Colonic mucosa (tissue), 4 donors: Measurements from ENCODE around the gene ZNF497. TPM values are rescaled to one million over a fixed set of nuclear protein-coding genes. Genes with fewer than 3 reads are reported as not detected.
A peak's percentile ranks its signal among the peaks of the same experiment; 100 is the strongest.

Source experiments
- DNase-seq: peaks from one replicate; pipeline ENCODE4 v3.0.0-alpha.2; 2020
- H3K27ac ChIP-seq: fragments of 200-600 bp; one replicate; pipeline ENCODE4 v1.8.0; 2021
- H3K27me3 ChIP-seq: fragments of 200-600 bp; one replicate; pipeline ENCODE4 v1.8.0; 2021
- H3K36me3 ChIP-seq: fragments of 200-600 bp; one replicate; pipeline ENCODE4 v1.8.0; 2021
- H3K4me1 ChIP-seq: fragments of 200-600 bp; one replicate; pipeline ENCODE4 v1.8.0; 2021; ENCODE audit warnings: mild to moderate bottlenecking
- H3K4me3 ChIP-seq: fragments of 200-600 bp; one replicate; pipeline ENCODE4 v1.8.0; 2021
- H3K9ac ChIP-seq, 2 donors: one replicate each; pipeline ENCODE4 v1.7.0; 2013; ENCODE audit warnings: control low read depth in 2 of 2, low read depth in 2 of 2, low read length in 2 of 2
- H3K9me3 ChIP-seq: fragments of 200-600 bp; one replicate; pipeline ENCODE4 v1.8.0; 2021
- intact Hi-C: fragments of 100-400 bp; cut with DNase I; formaldehyde crosslinking; loops from one replicate; pipeline ENCODE4 v1.14.1; 2022
- total RNA-seq, 2 donors: library from RNA; stranded (reverse); fragmentation: NEBNext Ultra II Directional in 1 of 2; extraction: Animal tissue kit (Norgen Biotek cat#: 25700) in 1 of 2; gene quantifications; one replicate each; pipeline ENCODE4 v1.2.1, GENCODE V29; 2021
- TF ChIP-seq, protein P1 (sequence below): fragments of 200-600 bp; IDR thresholded peaks from one replicate; pipeline ENCODE4 v1.8.0; 2022; ENCODE audit warnings: antibody characterized with exemption, mild to moderate bottlenecking
- donor health status: healthy.
- donor health status: DM: no; HTN: no; CAD: no.
- donor health status: DM: no; HTN: no; CAD: no.

The ZNF497 gene
- total RNA-seq, 2 donors from 2014 or later = 0.98 to 1.9 TPM

DNA sequence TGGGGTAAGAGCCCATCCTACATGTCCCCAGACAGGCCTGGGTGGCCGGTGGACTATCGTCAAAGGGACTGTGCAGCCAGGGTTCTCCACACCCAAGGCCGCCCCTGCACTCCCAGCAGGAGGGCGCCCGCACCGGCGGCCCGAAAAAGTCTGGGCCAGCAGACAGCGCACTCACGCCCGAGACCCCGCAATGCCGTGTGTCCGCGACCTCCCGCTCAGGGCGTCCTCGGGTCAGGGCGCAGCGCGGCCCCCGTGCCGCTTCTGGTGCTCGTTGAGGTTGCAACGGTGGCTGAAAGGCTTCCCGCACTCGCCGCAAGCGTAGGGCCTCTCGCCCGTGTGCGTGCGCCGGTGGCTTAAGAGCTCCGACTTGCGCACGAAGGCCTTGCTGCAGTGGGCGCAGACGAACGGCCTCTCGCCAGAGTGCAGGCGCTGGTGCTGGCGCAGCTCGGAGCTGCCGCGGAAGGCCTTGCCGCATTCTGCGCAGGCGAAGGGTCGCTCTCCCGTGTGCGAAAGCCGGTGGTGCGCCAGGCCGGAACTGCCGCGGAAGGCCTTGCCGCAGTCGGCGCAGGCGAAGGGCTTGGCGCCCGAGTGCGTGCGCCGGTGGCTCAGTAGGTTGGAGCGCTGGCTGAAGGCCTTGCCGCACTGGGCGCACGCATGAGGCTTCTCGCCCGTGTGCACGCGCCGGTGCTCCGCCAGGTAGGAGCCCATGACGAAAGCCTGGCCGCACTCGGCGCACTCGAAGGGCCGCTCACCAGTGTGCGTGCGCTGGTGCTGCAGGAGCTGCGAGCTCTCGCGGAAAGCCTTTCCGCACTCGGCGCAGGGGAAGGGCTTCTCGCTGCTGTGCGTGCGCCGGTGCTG is 6.4 kb downstream of the ZNF497 start:
- Histone ChIP-seq H3K4me1 (no peaks in the 10 kb centered on the region), H3K27ac (no peak overlapping the region), H3K27me3 (peaks cover 5% of the 10 kb centered on the region), H3K9me3 (no peaks in the 10 kb centered on the region), H3K4me3 (peak overlapping the region; percentile 15), H3K36me3 (no peaks in the 10 kb centered on the region), H3K9ac (peak overlapping the region in 1 of 2 donors; percentile 14)
- no peak for DNase-seq
- TF ChIP-seq, protein P1, sequence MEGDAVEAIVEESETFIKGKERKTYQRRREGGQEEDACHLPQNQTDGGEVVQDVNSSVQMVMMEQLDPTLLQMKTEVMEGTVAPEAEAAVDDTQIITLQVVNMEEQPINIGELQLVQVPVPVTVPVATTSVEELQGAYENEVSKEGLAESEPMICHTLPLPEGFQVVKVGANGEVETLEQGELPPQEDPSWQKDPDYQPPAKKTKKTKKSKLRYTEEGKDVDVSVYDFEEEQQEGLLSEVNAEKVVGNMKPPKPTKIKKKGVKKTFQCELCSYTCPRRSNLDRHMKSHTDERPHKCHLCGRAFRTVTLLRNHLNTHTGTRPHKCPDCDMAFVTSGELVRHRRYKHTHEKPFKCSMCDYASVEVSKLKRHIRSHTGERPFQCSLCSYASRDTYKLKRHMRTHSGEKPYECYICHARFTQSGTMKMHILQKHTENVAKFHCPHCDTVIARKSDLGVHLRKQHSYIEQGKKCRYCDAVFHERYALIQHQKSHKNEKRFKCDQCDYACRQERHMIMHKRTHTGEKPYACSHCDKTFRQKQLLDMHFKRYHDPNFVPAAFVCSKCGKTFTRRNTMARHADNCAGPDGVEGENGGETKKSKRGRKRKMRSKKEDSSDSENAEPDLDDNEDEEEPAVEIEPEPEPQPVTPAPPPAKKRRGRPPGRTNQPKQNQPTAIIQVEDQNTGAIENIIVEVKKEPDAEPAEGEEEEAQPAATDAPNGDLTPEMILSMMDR = no peak
- intact Hi-C loops = no loop called here

DNA sequence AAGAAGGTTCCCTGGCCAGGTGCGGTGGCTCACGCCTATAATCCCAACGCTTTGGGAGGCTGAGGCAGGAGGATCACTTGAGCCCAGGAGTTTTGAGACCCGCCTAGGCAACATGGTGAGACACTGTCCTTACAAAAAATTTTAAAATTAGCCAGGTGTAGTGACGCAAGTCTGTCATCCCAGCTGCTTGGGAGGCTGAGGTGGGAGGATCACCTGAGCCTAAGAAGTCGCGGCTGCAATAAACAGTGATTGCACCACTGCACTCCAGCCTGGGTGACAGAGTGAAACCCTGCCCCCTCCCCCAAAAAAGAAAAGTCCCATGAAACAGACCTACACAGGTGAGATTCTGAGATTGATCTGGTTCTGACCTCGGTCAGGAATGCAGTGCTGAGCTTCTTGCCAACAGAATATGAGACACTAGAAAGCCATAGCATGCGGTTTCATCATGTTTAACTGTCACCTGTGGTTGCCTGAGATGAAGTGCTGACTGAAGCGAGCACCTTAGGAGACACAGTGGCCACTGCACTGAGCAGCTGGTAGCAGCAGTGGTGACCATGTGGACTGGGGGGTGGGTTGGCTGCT is 7.2 kb downstream of the ZNF497 start:
- no peak overlapping the region for H3K9ac ChIP-seq
- no peaks in the 10 kb centered on the region for H3K36me3 ChIP-seq
- peaks cover 5% of the 10 kb centered on the region for H3K27me3 ChIP-seq
- TF ChIP-seq, protein P1 = no peak
- H3K4me1 ChIP-seq = no peaks in the 10 kb centered on the region
- H3K9me3 ChIP-seq = no peaks in the 10 kb centered on the region
- no peak for DNase-seq
- intact Hi-C loops = no loop called here
- H3K4me3 ChIP-seq = no peak overlapping the region
- no peak overlapping the region for H3K27ac ChIP-seq

DNA sequence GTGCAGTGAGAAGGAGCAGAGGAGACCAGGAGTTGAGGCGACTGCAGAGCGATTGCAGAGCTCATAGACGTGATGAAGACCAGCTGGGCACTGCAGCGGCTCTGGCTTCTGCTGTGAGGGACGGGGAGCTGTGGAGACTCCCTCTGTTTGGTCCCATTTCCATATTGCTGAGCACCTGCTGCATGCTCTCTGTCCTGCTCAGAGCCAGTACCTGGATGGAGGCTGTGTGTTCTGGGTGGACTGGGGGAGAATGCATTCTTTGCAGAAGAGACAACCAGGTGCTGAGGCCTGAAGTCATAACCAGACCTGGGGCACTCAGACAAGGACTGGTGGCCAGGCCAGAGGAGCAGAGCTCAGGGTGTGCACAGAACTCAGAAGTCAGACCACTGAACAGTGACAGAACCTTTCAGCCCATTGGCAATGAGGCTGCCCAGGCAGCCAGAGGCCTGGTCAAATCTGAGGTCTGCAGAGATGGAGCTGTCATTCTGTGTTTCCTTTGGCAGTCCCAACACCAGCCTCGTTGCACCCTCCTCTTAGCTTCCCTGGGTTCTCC is 8.0 kb downstream of the ZNF497 start:
- Histone ChIP-seq H3K27ac (no peak overlapping the region), H3K4me1 (no peaks in the 10 kb centered on the region), H3K9me3 (no peaks in the 10 kb centered on the region), H3K36me3 (no peaks in the 10 kb centered on the region), H3K27me3 (peaks cover 5% of the 10 kb centered on the region), H3K4me3 (no peak overlapping the region), H3K9ac (no peak overlapping the region)
- TF ChIP-seq, protein P1 = no peak
- DNase-seq = no peak
- intact Hi-C loops = no loop called here

DNA sequence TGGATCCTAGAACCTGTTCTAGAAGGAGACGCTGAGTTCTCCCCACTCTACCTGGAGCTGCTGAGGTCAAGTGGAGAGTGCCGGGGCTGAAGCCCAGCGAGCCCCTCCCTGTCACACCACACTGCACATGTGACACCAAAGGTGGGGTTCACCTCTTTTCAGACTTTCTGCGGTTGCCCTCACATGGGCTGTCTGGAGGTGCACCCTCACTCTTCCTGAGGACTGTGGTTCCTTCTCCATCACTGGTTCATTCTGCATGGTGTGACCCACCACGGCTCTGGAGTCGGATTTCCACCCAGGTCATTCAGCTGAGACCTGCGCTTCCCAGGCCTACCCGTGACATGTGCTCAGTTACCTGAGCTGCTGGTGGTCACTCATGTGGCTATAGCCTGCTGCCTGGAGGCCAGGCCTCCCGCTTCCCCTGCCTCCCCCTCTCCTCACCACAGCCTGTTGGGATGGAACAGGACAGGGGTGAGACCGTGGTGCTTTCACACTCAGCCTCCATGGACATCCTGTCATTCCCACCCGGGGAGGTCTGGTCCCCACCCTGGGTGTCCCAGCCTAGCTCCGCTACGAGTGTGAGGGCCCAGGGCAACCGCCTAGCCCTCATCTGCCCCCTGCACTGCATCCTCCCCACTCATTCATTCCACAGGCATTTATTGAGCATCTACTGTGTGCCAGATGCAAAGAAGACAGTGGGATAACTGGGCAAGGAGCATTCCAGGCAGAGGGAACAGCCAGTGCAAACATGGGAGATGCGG is 8.7 kb downstream of the ZNF497 start:
- no peaks in the 10 kb centered on the region for H3K9me3 ChIP-seq
- no peak overlapping the region for H3K9ac ChIP-seq
- peaks cover 5% of the 10 kb centered on the region for H3K27me3 ChIP-seq
- TF ChIP-seq, protein P1 = no peak
- no peak overlapping the region for H3K27ac ChIP-seq
- no peak overlapping the region for H3K4me3 ChIP-seq
- no peaks in the 10 kb centered on the region for H3K36me3 ChIP-seq
- intact Hi-C loops = no loop called here
- no peaks in the 10 kb centered on the region for H3K4me1 ChIP-seq
- no peak for DNase-seq
